Ovary (tissue), 9 donors: ENCODE measurements around the gene OTOP3. TPM values are rescaled to one million over a fixed set of nuclear protein-coding genes. Genes with fewer than 3 reads are reported as not detected.
"Not testable (repeated sequence)": the region's sequence is repeated elsewhere in the genome, so short reads cannot be mapped to it uniquely, and the experiment has no call there.

Experiments
- DNase-seq, 5 donors: peaks; one replicate each; pipeline ENCODE4 v3.0.0-alpha.2; 2019 to 2020
- H3K27ac ChIP-seq, 2 donors: fragments of 200-600 bp; one replicate each; pipeline versions ENCODE4 v1.5.1 to v1.8.0; 2019 to 2022
- H3K27me3 ChIP-seq: fragments of 200-600 bp; one replicate; pipeline ENCODE4 v1.8.0; 2022
- H3K36me3 ChIP-seq: fragments of 200-600 bp; sonication (generic); one replicate; pipeline ENCODE4 v1.5.1; 2019
- H3K4me1 ChIP-seq: one replicate; pipeline ENCODE4 v1.8.1; 2013; ENCODE audit warnings: mild to moderate bottlenecking, moderate library complexity; ENCODE audit not compliant: insufficient read depth
- H3K4me3 ChIP-seq: fragments of 200-600 bp; sonication (generic); one replicate; pipeline ENCODE4 v1.5.1; 2017
- H3K9me3 ChIP-seq, 2 donors: fragments of 200-600 bp in 1 of 2; sonication (generic) in 1 of 2; one replicate each; pipeline versions ENCODE4 v1.5.1 to v1.8.1; 2013 to 2019; ENCODE audit warnings: mild to moderate bottlenecking in 1 of 2, moderate library complexity in 1 of 2
- EP300 ChIP-seq: sonication (generic); formaldehyde crosslinking; IDR thresholded peaks from one replicate; pipeline ENCODE4 v1.6.1; 2017; ENCODE audit warnings: antibody characterized with exemption
- POLR2A ChIP-seq: fragments of 450-650 bp; IDR thresholded peaks from one replicate; pipeline ENCODE4 v1.6.1; 2017; ENCODE audit warnings: antibody characterized with exemption, mild to moderate bottlenecking, moderate library complexity
- WGBS, 3 donors: extraction: QIAGEN DNeasy Blood & Tissue Kit in 1 of 3; methylation state at CpG; one replicate each; pipeline versions ENCODE4 v1.1.5 to v1.1.7; 2013 to 2017; 5-methylcytosine and 5-hydroxymethylcytosine counted together
- intact Hi-C, 4 donors: fragments of 100-400 bp; cut with DNase I; formaldehyde crosslinking; loops; one replicate each; pipeline versions ENCODE4 v1.11.0 to v1.15.1; 2022 to 2023
- polyA plus RNA-seq, 2 donors: library from polyadenylated mRNA; stranded (reverse); fragments of 200-250 nt in 1 of 2; fragments of 350-450 nt in 1 of 2; fragmentation: Illumina TruSeq in 1 of 2; extraction: RNeasy Lipid Tissue Mini Kit (QIAGEN cat#74804) in 1 of 2; gene quantifications; one replicate each; pipeline ENCODE4 v1.2.3, GENCODE V29; 2013 to 2014
- total RNA-seq, 7 donors: library from RNA; depleted of rRNA in 2 of 7; stranded (reverse); fragments of >200 nt in 2 of 7; fragmentation: NEBNext Ultra II Directional in 3 of 7; extraction: Animal tissue kit (Norgen Biotek cat#: 25700) in 3 of 7; gene quantifications; one replicate each; pipeline versions ENCODE4 v1.1.0 to v1.2.4, GENCODE V29; 2016 to 2023
- TF ChIP-seq, protein P1 (sequence below), 3 donors: fragments of 450-650 bp in 2 of 3; fragments of 200-600 bp in 1 of 3; IDR thresholded peaks; one replicate each; pipeline versions ENCODE4 v1.5.1 to v1.8.0; 2016 to 2022; ENCODE audit warnings: antibody characterized with exemption in 3 of 3, mild to moderate bottlenecking in 1 of 3
- donor health status: DM: no; HTN: no; CAD: no; lungs with moderate emphysema.
- donor health status: DM: no; HTN: no; CAD: no.
- donor health status: Bipolar disorder and iron deficiency.
- donor health status: DM: yes; HTN: yes; CAD: no.
- donor health status: DM: no; HTN: no; CAD: no.
- donor health status: DM: yes; HTN: yes; CAD: no.

Gene OTOP3
- total and polyA plus RNA-seq, 9 donors, result not detected

DNA sequence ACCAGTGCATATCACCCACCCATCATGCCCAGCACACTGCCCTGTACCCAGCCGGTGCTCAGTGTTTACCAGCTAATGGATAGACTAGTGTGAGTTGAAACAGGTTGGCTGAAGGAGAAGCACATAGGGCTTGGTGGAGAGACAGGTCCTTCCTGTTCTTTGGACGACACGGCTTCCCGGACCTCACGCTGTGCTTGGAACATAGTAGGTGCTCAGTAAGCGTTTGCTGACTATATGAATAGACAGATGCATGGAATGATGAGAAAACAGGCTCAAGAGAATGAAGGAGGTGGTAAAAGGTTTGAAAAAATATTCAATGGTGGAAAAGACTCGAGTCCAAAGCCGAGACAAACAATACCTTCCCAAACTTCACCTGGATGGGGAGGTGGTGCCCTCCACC lies 35.5 kb upstream of the OTOP3 start:
- no peaks in the 10 kb centered on the region for H3K27me3 ChIP-seq
- no peak overlapping the region for H3K27ac ChIP-seq
- TF ChIP-seq EP300, result no peak
- TF ChIP-seq POLR2A, result no peak
- DNase-seq, result no peak
- no peak overlapping the region for H3K4me3 ChIP-seq
- WGBS, 3 donors, result 83 to 85% (median 84%) methylated on average over 8 of the region's 8 CpGs
- H3K36me3 ChIP-seq, result no peaks in the 10 kb centered on the region
- no peaks in the 10 kb centered on the region for H3K9me3 ChIP-seq
- H3K4me1 ChIP-seq, result no peaks in the 10 kb centered on the region
- intact Hi-C loops, result no loop called here

- intact Hi-C loops, result no loop called here
- no peak for DNase-seq
- no peaks in the 10 kb centered on the region for H3K4me1 ChIP-seq
- H3K36me3 ChIP-seq, result no peaks in the 10 kb centered on the region
- 71 to 75% (median 74%) methylated on average over 14 of the region's 14 CpGs for WGBS, 3 donors
- H3K27ac ChIP-seq, result no peak overlapping the region
- TF ChIP-seq POLR2A (no peak), EP300 (no peak)
- TF ChIP-seq, protein P1, sequence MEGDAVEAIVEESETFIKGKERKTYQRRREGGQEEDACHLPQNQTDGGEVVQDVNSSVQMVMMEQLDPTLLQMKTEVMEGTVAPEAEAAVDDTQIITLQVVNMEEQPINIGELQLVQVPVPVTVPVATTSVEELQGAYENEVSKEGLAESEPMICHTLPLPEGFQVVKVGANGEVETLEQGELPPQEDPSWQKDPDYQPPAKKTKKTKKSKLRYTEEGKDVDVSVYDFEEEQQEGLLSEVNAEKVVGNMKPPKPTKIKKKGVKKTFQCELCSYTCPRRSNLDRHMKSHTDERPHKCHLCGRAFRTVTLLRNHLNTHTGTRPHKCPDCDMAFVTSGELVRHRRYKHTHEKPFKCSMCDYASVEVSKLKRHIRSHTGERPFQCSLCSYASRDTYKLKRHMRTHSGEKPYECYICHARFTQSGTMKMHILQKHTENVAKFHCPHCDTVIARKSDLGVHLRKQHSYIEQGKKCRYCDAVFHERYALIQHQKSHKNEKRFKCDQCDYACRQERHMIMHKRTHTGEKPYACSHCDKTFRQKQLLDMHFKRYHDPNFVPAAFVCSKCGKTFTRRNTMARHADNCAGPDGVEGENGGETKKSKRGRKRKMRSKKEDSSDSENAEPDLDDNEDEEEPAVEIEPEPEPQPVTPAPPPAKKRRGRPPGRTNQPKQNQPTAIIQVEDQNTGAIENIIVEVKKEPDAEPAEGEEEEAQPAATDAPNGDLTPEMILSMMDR (IDR thresholded peaks at IDR 0.05), result no peak
- no peaks in the 10 kb centered on the region for H3K27me3 ChIP-seq
- no peaks in the 10 kb centered on the region for H3K9me3 ChIP-seq
- H3K4me3 ChIP-seq, result no peak overlapping the region
These were observed 34.2 kb upstream of the OTOP3 start for GRCh38 chr17:74901353-74902135.

GRCh38 chr17:74903034-74903433 lies 32.7 kb upstream of the OTOP3 start:
- TF ChIP-seq, protein P1 (IDR thresholded peaks at IDR 0.05), result no peak
- no peak for TF ChIP-seq POLR2A
- TF ChIP-seq EP300, result no peak
- DNase-seq, result no peak
- 78 to 82% (median 81%) methylated on average over 9 of the region's 9 CpGs for WGBS, 3 donors
- H3K27ac ChIP-seq, result no peak overlapping the region
- intact Hi-C loops, result no loop called here
- no peaks in the 10 kb centered on the region for H3K36me3 ChIP-seq
- H3K27me3 ChIP-seq, result no peaks in the 10 kb centered on the region
- no peaks in the 10 kb centered on the region for H3K4me1 ChIP-seq
- no peak overlapping the region for H3K4me3 ChIP-seq
- no peaks in the 10 kb centered on the region for H3K9me3 ChIP-seq

DNA sequence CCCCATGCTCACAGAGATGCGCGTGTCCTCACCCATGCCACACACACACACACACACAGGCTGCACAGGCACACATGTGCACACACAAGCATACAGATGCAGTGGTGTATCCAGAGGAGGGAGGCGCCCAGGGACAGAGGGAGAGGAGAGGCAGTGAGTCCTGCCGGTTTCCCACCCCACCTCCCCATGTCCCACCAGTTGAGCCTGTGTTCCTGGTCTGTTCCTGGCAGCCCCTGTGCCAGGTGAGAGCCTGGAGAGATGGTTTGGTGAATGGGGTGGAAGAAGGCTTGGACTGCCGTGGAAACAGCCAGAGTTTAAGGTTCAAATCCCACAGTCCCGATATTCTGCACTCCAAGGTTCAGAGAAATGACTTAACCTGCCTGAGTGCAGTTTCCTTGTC lies 32.0 kb upstream of the OTOP3 start:
- WGBS, 3 donors, result 61 to 76% (median 72%) methylated on average over 6 of the region's 6 CpGs
- Histone ChIP-seq H3K9me3 (no peaks in the 10 kb centered on the region), H3K4me3 (no peak overlapping the region), H3K36me3 (no peaks in the 10 kb centered on the region), H3K27ac (no peak overlapping the region), H3K27me3 (no peaks in the 10 kb centered on the region), H3K4me1 (no peaks in the 10 kb centered on the region)
- intact Hi-C loops, result no loop called here
- no peak for TF ChIP-seq EP300
- DNase-seq, result no peak

GRCh38 chr17:74904687-74905409 lies 30.9 kb upstream of the OTOP3 start:
- H3K4me1 ChIP-seq, result no peaks in the 10 kb centered on the region
- TF ChIP-seq EP300 (no peak), POLR2A (no peak)
- TF ChIP-seq, protein P1 (IDR thresholded peaks at IDR 0.05), result no peak
- intact Hi-C loops, result no loop called here
- no peak overlapping the region for H3K27ac ChIP-seq
- DNase-seq, result no peak
- no peaks in the 10 kb centered on the region for H3K27me3 ChIP-seq
- WGBS, 3 donors, result 70 to 74% (median 73%) methylated on average over 7 of the region's 7 CpGs
- H3K9me3 ChIP-seq, result no peaks in the 10 kb centered on the region
- no peaks in the 10 kb centered on the region for H3K36me3 ChIP-seq
- no peak overlapping the region for H3K4me3 ChIP-seq

- H3K36me3 ChIP-seq, DNase-seq, H3K4me3 ChIP-seq, H3K9me3 ChIP-seq, H3K27ac ChIP-seq, intact Hi-C loops, H3K4me1 ChIP-seq, H3K27me3 ChIP-seq: not testable (repeated sequence)
- 56 to 61% (median 58%) methylated on average over 6 of the region's 6 CpGs for WGBS, 3 donors
These were observed 29.4 kb upstream of the OTOP3 start for GRCh38 chr17:74906214-74906793.
